GM18507 (cell line): ENCODE data around the gene AADACL3.
"Not testable (repeated sequence)": the region's sequence is repeated elsewhere in the genome, so short reads cannot be mapped to it uniquely, and the experiment has no call there.

Experiments used
- DNase-seq: peaks from one replicate; pipeline ENCODE4 v3.0.0; 2011; ENCODE audit warnings: low read depth; ENCODE audit not compliant: insufficient read length; ENCODE audit errors: extremely low spot score
- FAIRE-seq: peaks from 2 replicates; lab custom pipeline; 2011; peaks lifted over from hg19 to GRCh38; lab: Jason Lieb, UNC

The AADACL3 gene

DNA sequence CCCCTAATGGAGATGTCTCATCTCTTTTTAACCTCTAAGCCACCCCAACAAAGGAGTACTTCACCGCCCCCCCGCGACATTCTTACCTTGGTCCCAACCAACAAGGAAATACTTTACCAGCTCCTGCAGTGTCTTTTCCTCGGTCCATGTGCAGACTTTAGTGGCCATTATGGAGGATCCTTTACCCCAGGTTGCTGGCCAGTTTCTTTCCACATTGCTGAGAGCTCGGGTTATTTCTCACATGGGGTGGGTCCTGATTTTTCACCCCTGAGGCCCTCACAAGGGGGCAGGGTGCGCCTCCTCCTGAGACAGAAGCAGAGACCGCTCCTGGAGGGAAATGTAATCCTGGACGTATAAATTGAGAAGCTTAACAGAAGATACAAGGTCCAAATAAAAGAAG, 3.0 kb upstream of the AADACL3 start:
- no peak for DNase-seq
- FAIRE-seq = no peak

DNA sequence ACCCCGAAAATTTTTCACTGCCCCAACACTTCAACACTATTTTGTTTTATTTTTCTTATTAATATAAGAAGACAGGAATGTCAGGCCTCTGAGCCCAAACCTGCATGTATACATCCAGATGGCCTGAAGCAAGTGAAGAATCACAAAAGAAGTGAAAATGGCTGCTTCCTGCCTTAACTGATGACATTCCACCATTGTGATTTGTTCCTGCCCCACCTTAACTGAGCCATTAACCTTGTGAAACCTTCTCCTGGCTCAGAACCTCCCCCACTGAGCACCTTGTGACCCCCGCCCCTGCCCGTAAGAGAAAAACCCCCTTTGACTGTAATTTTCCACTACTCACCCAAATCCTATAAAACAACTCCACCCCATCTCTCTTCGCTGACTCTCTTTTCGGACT, 2.3 kb upstream of the AADACL3 start:
- DNase-seq, FAIRE-seq: not testable (repeated sequence)

DNA sequence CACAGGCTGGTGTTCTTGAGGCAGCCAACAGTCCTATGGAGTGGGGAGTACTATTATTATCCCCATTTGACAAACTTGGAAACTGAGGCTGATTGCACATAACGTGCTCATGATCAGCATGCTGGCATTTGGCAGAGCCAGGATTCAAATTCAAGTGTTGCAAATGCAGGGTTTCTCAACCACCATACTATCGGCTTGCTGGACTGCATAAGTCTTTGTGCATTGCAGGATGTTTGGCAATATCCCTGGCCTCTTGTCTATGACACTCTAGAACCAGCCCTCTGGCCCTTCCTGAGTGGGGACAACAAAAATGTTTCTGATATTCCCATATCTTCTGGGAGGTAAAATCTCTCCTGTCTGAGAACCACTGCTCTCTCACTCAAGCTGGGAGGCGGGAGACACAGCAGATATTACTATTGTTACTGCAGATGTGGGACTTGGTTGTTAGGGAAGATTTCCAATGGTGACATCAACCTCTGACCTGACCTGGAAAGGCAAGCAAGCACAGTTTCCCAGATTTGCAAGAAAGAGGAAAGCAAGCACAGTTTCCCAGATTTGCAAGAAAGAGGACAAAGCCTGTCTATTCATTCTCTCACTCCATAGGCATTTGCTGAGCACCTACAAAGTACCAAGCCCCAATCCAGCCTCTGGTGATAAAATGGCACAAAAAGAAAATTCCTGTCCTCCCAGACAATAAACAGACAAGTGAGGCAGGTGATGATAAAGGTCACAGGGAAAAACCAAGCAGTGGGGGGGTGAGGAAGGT, 1.0 kb upstream of the AADACL3 start:
- no peak for FAIRE-seq
- DNase-seq = no peak

DNA sequence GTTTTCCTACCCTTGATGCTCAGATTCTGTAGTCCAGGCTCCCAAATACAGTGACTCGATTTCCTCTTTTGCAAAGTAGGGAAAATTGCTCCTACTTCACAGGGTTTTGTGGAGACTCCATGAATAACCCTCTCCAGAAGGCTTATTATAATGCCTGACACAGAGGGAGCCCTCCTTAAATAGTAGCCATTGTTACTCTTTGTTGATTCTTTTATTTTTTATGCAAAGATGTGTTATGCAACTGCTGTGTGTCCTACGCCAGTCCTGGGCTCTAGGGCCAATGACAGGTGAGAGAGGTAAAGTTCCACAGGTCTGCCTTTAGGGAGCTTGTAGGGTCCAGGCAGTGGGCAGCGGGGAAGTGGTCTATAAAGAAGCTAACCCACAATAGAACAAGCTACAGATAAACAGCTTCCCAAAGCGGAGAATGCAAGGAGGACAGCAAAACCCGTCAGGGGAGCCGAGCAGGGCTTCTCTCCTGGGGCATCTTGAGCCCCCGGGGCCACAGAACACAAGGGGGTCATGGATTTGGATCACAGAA, 1.5 kb downstream of the AADACL3 start:
- no peak for DNase-seq
- no peak for FAIRE-seq

DNA sequence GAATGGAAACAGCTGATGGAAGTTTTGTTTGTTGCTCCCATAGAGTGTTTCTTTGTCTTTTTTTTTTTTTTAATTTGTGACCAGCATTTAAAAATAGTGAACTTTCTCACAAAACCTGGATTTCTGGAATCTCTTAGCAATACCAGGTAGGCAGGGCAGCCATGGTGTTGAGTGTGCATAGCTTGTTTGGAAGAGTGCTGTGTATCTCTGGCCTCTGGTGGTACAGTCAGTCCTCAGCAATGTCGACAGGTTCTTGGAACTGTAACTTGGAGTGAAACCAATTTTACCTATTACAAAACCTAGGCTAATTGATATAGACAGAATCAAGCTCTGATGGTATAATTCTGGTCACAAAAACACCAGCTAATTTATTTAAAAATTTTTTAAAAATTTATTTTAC, 6.7 kb downstream of the AADACL3 start:
- no peak for DNase-seq
- FAIRE-seq = no peak

DNA sequence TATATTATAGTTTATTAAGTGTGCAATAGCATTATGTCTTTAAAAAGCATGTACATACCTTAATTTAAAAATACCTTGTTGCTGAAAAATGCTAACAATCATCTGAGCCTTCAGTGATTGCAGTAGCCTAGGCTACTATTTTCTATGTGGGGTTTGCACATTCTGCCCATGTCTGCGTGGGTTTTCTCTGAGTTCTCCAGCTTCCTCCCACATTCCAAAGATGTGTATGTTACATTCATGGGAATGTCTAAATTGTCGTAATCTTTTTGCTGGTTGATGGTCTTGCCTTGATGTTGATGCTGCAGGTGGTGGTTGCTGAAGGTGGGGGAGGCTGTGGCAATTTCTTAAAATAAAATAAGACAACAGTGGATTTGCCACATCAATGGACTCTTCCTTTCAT, 12.5 kb downstream of the AADACL3 start:
- DNase-seq = no peak
- no peak for FAIRE-seq

GRCh38 chr1:12730156-12730555, 14.2 kb downstream of the AADACL3 start:
- FAIRE-seq = no peak
- DNase-seq = no peak

GRCh38 chr1:12731084-12731483, 15.2 kb downstream of the AADACL3 start:
- DNase-seq, FAIRE-seq: not testable (repeated sequence)

- no peak for DNase-seq
- FAIRE-seq = no peak
These were observed 18.7 kb downstream of the AADACL3 start for GRCh38 chr1:12734651-12735050.

DNA sequence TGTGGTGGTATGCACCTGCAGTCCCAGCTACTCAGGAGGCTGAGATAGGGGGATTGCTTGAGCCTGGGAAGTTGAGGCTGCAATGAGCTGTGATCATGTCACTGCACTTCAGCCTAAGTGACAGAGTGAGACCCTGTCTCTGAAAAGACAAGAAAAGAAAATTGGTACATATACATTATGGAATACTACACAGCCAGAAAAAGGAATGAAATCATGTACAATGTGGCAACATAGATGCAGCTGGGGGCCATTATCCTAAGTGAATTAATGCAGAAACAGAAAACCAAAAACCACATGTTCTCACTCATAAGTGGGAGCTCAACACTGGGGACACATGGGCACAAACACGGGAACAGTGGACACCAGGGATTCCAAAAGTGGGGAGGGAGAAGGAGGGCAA, 23.0 kb downstream of the AADACL3 start:
- FAIRE-seq = no peak
- no peak for DNase-seq

- DNase-seq = no peak
- no peak for FAIRE-seq
These were observed 23.7 kb downstream of the AADACL3 start for GRCh38 chr1:12739613-12740012.

- DNase-seq (no peak), FAIRE-seq (no peak)
These were observed 26.0 kb downstream of the AADACL3 start for GRCh38 chr1:12741946-12742345.

DNA sequence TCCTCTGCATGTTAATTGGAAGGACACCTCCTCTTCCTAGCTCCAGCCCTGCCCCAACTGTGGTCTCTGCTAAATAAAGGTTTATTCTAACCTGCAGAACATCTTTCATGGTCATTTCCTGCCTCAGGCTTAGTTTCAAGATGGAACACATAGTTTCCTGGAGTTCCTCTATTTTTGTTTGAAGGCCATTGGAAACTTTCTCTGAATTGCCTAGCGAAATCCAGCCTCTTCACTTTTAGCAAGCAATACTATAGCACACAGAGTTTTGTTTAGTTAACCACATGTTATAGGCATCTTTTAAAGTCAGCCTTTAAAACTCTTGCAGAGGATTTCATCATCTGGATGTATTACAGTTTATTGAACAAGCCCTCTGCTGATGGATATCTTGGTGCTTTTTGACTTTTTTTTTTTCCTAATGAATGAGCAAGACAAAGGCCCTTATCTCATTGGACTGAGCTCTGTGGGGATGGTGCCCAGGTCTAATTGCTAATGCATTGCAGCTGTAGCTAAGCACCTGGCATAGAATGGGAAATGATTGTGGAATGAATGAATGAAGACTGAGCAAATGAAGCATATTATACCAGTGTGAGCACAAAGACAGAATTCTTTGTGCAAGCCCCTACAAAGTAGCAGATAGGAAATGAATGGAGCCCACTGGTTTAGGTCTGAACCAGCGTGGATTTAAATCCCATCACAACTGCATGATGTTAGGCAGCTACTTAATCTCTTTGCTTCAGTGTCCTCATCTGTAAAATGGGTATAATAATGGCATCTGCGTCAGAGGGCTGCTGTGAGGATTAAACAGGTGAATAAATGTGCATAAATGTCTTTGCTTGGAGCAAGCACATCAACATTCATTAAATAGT, 29.4 kb downstream of the AADACL3 start:
- no peak for DNase-seq
- no peak for FAIRE-seq

- DNase-seq = no peak
- no peak for FAIRE-seq
These were observed 30.0 kb downstream of the AADACL3 start, which contains the start of gene CFAP107 for GRCh38 chr1:12745992-12746323. Gene CFAP107 (plus strand): TSS chr1:12746200. CDS start chr1:12746431, 231 bp downstream.

DNA sequence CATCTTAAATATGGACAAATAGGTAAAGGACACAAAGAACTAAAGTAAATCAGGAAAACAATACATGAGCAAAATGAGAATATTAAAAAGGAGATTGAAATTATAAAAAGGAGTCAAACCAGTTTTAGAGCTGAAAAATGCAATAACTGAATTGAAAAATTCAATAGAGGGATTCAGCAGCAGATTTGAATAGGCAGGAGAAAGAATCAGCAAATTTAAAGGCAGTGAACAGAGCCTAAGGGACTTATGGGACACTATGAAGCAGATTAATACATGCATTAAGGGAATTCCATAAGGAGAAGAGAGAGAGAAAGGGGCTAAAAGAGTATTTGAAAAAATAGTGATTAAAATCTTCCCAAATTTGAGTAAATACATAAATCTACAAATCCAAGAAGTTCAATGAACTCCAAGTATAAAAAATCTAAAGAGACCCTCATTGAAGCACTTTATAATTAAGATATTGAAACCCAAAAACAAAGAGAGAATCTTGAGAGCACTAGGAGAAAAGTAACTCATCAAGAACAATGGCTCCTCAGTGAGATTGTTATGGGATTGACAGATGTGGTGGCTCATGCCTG, 33.0 kb downstream of the AADACL3 start:
- DNase-seq = no peak
- FAIRE-seq = no peak

- DNase-seq = no peak
- no peak for FAIRE-seq
These were observed 38.8 kb downstream of the AADACL3 start for GRCh38 chr1:12754738-12755137.

DNA sequence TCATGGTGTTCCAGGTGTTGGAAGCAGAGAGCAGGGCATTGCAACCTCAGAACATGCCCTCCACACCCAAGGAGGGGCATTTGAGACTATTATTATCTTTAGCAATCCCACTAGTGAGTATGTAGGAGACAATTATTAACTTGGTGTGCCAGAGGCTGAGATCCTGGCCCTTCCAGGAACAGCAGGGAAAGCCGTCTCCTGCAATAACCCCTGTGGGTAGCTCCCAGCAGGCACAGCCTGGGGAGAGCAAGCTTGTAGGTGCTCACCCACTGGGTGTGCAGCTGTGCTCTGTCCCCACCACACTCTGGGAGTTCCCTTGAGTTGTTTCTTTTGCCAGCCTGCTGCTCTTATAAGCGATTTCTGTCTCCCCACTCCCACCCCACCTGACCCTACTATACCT, 40.4 kb downstream of the AADACL3 start:
- no peak for DNase-seq
- no peak for FAIRE-seq

GRCh38 chr1:12756768-12757413, 41.0 kb downstream of the AADACL3 start:
- FAIRE-seq (no peak), DNase-seq (no peak)

DNA sequence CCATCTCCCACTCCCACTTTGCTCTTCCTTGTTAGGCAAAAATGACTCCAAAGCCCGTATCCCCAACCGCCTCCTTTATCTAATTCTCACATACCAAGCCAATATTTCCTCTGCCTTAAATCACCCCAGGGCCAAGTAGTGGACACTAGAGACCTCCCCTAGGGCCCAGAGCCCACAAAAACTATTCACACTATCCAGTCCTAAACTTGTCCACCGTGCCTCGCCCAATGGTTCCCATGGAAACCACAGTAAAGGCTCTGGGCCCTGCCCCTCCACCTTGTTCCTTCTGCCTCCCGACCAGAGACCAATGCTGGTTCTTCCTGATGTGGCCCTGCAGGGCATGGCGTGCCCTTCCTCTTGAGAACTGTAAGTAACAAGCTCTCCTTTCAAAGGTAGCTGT, 41.9 kb downstream of the AADACL3 start:
- DNase-seq (no peak), FAIRE-seq (no peak)
